HepG2 (cell line): Measurements from ENCODE around the gene MT4. TPM values are rescaled to one million over a fixed set of nuclear protein-coding genes. Genes with fewer than 3 reads are reported as not detected.

Experiments
- EHMT2 ChIP-seq: fragments of 200-600 bp; sonication (generic); IDR thresholded peaks from 2 replicates; pipeline ENCODE4 v1.7.0; 2017; ENCODE audit warnings: antibody characterized with exemption, low read depth, low read length, borderline replicate concordance
- FLYWCH1 ChIP-seq: sonication (generic); formaldehyde crosslinking; IDR thresholded peaks from 2 replicates; pipeline ENCODE4 v1.8.1; 2023; ENCODE audit warnings: mild to moderate bottlenecking, missing genetic modification reagents
- FOXO1 ChIP-seq: sonication (generic); formaldehyde crosslinking; IDR thresholded peaks from 2 replicates; pipeline ENCODE4 v1.4.0; 2020; ENCODE audit warnings: missing genetic modification reagents
- PHF5A ChIP-seq: IDR thresholded peaks from one replicate; pipeline ENCODE4 v1.6.1; 2018; ENCODE audit warnings: low read depth, missing genetic modification reagents; ENCODE audit not compliant: unreplicated experiment
- PLRG1 ChIP-seq: fragments of 450-650 bp; conservative IDR thresholded peaks from 2 replicates; pipeline ENCODE4 v1.6.1; 2016
- RBFOX2 ChIP-seq: fragments of 200-400 bp; formaldehyde crosslinking; IDR thresholded peaks from 2 replicates; pipeline ENCODE4 v1.6.1; 2017; ENCODE audit warnings: low read depth, mild to moderate bottlenecking, low read length
- RELA ChIP-seq: sonication (generic); formaldehyde crosslinking; IDR thresholded peaks from 2 replicates; pipeline ENCODE4 v1.4.0; 2020; ENCODE audit warnings: missing genetic modification reagents
- RFX3 ChIP-seq: IDR thresholded peaks from 2 replicates; pipeline ENCODE4 v1.6.1; 2016; ENCODE audit warnings: missing biosample characterization, missing genetic modification reagents
- SAP130 ChIP-seq: IDR thresholded peaks from 2 replicates; pipeline ENCODE4 v1.6.1; 2016; ENCODE audit warnings: low read depth
- SP1 ChIP-seq, 2 experiments: fragments of 450-650 bp in 1 of 2; sonication (generic) in 1 of 2; formaldehyde crosslinking in 1 of 2; IDR thresholded peaks; 2 replicates each; pipeline versions ENCODE4 v1.4.0 to v1.6.1; 2016 to 2020; ENCODE audit warnings: missing genetic modification reagents in 1 of 2
- TARDBP ChIP-seq: sonication (generic); formaldehyde crosslinking; IDR thresholded peaks from 2 replicates; pipeline ENCODE4 v1.8.0; 2022; ENCODE audit warnings: mild to moderate bottlenecking, missing genetic modification reagents
- TBP ChIP-seq: sonication (generic); formaldehyde crosslinking; IDR thresholded peaks from 2 replicates; pipeline ENCODE4 v1.5.0; 2020; ENCODE audit warnings: missing genetic modification reagents
- TCF7 ChIP-seq: sonication (generic); IDR thresholded peaks from 2 replicates; pipeline ENCODE4 v1.6.1; 2016; ENCODE audit warnings: antibody characterized with exemption, low read depth
- ZFP1 ChIP-seq: IDR thresholded peaks from 2 replicates; pipeline ENCODE4 v1.6.1; 2016
- ZKSCAN1 ChIP-seq: fragments of 150-350 bp; IDR thresholded peaks from 2 replicates; pipeline ENCODE4 v1.6.1; 2014; ENCODE audit warnings: low read length
- ZMAT3 ChIP-seq: sonication (generic); formaldehyde crosslinking; conservative IDR thresholded peaks from 2 replicates; pipeline ENCODE4 v1.7.0; 2021; ENCODE audit warnings: missing genetic modification reagents
- ZNF121 ChIP-seq: sonication (generic); formaldehyde crosslinking; IDR thresholded peaks from 2 replicates; pipeline ENCODE4 v1.5.0; 2020; ENCODE audit warnings: mild to moderate bottlenecking, missing genetic modification reagents
- ZNF180 ChIP-seq: sonication (generic); formaldehyde crosslinking; IDR thresholded peaks from 2 replicates; pipeline ENCODE4 v1.4.0; 2020; ENCODE audit warnings: low read depth, missing genetic modification reagents, borderline replicate concordance
- ZNF3 ChIP-seq: IDR thresholded peaks from 2 replicates; pipeline ENCODE4 v1.7.0; 2017; ENCODE audit warnings: inconsistent platforms
- ZNF337 ChIP-seq: sonication (generic); formaldehyde crosslinking; IDR thresholded peaks from 2 replicates; pipeline ENCODE4 v1.5.1; 2020; ENCODE audit warnings: missing genetic modification reagents, low read depth, mild to moderate bottlenecking, borderline replicate concordance
- ZNF441 ChIP-seq: sonication (generic); formaldehyde crosslinking; IDR thresholded peaks from 2 replicates; pipeline ENCODE4 v1.7.0; 2021; ENCODE audit warnings: missing genetic modification reagents, borderline replicate concordance
- ZNF503 ChIP-seq: sonication (generic); formaldehyde crosslinking; IDR thresholded peaks from 2 replicates; pipeline ENCODE4 v1.4.0; 2020; ENCODE audit warnings: missing genetic modification reagents
- ZNF543 ChIP-seq: sonication (generic); formaldehyde crosslinking; IDR thresholded peaks from 2 replicates; pipeline ENCODE4 v1.4.0; 2020; ENCODE audit warnings: mild to moderate bottlenecking, missing genetic modification reagents
- ZNF598 ChIP-seq: sonication (generic); formaldehyde crosslinking; IDR thresholded peaks from 2 replicates; pipeline ENCODE4 v1.5.1; 2020; ENCODE audit warnings: mild to moderate bottlenecking, missing genetic modification reagents, borderline replicate concordance
- ZNF614 ChIP-seq: IDR thresholded peaks from 2 replicates; pipeline ENCODE4 v1.6.1; 2018; ENCODE audit warnings: missing biosample characterization, missing genetic modification reagents, inconsistent platforms, borderline replicate concordance
- ZNF724P ChIP-seq: sonication (generic); formaldehyde crosslinking; IDR thresholded peaks from 2 replicates; pipeline ENCODE4 v1.8.0; 2022; ENCODE audit warnings: missing genetic modification reagents, borderline replicate concordance
- ZSCAN30 ChIP-seq: sonication (generic); formaldehyde crosslinking; IDR thresholded peaks from 2 replicates; pipeline ENCODE4 v1.5.0; 2020; ENCODE audit warnings: mild to moderate bottlenecking, missing genetic modification reagents
- polyA plus RNA-seq, 8 experiments: library from polyadenylated mRNA; depleted of rRNA in 3 of 8; stranded (reverse) in 7 of 8; unstranded in 1 of 8; fragments of >200 nt; fragmentation: Illumina TruSeq in 4 of 8; extraction: Trizol in 4 of 8; gene quantifications; 2 replicates each; pipeline versions ENCODE4 v1.2.1 to v1.2.3, GENCODE V29; 2011 to 2016; ENCODE audit warnings: low read depth in 4 of 8, missing spikeins in 1 of 8, mixed read lengths in 1 of 8; ENCODE audit not compliant: insufficient read depth in 1 of 8
- total RNA-seq, 5 experiments: library from RNA; depleted of rRNA; stranded (reverse); fragments of >200 nt; fragmentation: Illumina TruSeq; extraction: Trizol; gene quantifications; 2 replicates each; pipeline ENCODE4 v1.2.3, GENCODE V29; 2016; ENCODE audit warnings: low read depth in 1 of 5
- TF ChIP-seq, protein P1 (sequence below): sonication (generic); formaldehyde crosslinking; IDR thresholded peaks from 2 replicates; pipeline ENCODE4 v1.4.0; 2020; ENCODE audit warnings: mild to moderate bottlenecking, low read depth, missing genetic modification reagents

The MT4 gene
- total and polyA plus RNA-seq, 2 of the 13 experiments (the other 11 are each of a cell fraction or from before 2014, with no cell fraction given) = not detected

GRCh38 chr16:56608043-56608875, 43.4 kb downstream of the MT4 start, which contains the start of gene MT2A (continued):
- TF ChIP-seq ZNF121 (CRISPR knock-in tag) (peak; percentile 75), ZNF337 (peak; percentile 91; the same call in 1 of the 2 replicates), ZFP1 (no peak), RFX3 (CRISPR knock-in tag) (no peak), TBP (CRISPR knock-in tag) (no peak; the same call in 1 of the 2 replicates), PLRG1 (no peak), ZNF3 (peak; percentile 25; the same call in 1 of the 2 replicates), TCF7 (no peak), RBFOX2 (peak; percentile 99), FOXO1 (peak; percentile 73; the same call in 1 of the 2 replicates), RELA (CRISPR knock-in tag) (0 out of 2 replicates have a peak, but pooled peaks have one; percentile 54), ZNF598 (CRISPR knock-in tag) (peak; percentile 53; the same call in 1 of the 2 replicates), ZNF724P (CRISPR knock-in tag) (peak; percentile 52; the same call in 1 of the 2 replicates), ZSCAN30 (CRISPR knock-in tag) (no peak), ZNF543 (CRISPR knock-in tag) (no peak), ZNF503 (CRISPR knock-in tag) (peak; percentile 90), SAP130 (CRISPR knock-in tag) (peak; percentile 91), TARDBP (CRISPR knock-in tag) (peak; percentile 38), ZKSCAN1 (no peak), ZNF180 (CRISPR knock-in tag) (peak; percentile 70; the same call in 1 of the 2 replicates), ZNF441 (CRISPR knock-in tag) (peak; percentile 70; the same call in 1 of the 2 replicates), PHF5A (no peak), FLYWCH1 (CRISPR knock-in tag) (0 out of 2 replicates have a peak, but pooled peaks have one; percentile 15), ZNF614 (CRISPR knock-in tag) (peak; percentile 88), EHMT2 (no peak), SP1 (IDR thresholded peaks at IDR 0.05) (no peak), SP1 (CRISPR knock-in tag; IDR thresholded peaks at IDR 0.05) (peak; percentile 67; the same call in 1 of the 2 replicates), ZMAT3 (CRISPR knock-in tag) (peak; percentile 78; the same call in 1 of the 2 replicates)
- TF ChIP-seq, protein P1, sequence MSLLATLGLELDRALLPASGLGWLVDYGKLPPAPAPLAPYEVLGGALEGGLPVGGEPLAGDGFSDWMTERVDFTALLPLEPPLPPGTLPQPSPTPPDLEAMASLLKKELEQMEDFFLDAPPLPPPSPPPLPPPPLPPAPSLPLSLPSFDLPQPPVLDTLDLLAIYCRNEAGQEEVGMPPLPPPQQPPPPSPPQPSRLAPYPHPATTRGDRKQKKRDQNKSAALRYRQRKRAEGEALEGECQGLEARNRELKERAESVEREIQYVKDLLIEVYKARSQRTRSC (CRISPR knock-in tag) = no peak
